Transverse colon (tissue), 3 donors: ENCODE data around the gene RFX6.

Experiments
- EP300 ChIP-seq: sonication (generic); formaldehyde crosslinking; IDR thresholded peaks from one replicate; pipeline ENCODE4 v1.6.1; 2017; ENCODE audit warnings: antibody characterized with exemption, low read depth
- POLR2A ChIP-seq: fragments of 450-650 bp; IDR thresholded peaks from one replicate; pipeline ENCODE4 v1.6.1; 2016; ENCODE audit warnings: antibody characterized with exemption, mild to moderate bottlenecking, moderate library complexity
- TF ChIP-seq, protein P1 (sequence below), 5 experiments: fragments of 200-600 bp in 3 of 5; fragments of 450-650 bp in 2 of 5; sonication (generic) in 3 of 5; IDR thresholded peaks; 1 replicate in 2 of 5; 2 replicates in 3 of 5; pipeline ENCODE4 v1.5.1; 2016 to 2017; ENCODE audit warnings: antibody characterized with exemption in 5 of 5, inconsistent platforms in 3 of 5, mild to moderate bottlenecking in 2 of 5, moderate library complexity in 1 of 5

DNA sequence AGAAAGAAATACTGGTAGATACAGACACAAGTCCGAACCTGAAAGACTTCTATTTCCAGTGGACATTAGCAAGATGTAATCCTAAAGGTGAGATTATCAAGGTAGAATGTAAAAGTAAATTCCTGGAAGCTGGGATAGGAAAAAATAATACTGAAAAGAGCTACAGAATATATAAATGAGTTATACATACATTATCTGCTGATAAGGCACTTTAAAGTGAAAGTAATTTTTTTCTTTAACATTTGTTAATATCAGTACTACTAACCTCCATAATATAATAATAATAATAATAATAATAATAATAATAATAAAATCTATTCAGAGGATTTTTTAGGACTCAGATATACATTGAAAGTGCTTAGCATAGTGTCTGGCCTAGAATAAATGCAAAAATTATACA lies 102.5 kb downstream of the RFX6 start:
- TF ChIP-seq EP300 (no peak), POLR2A (no peak)
- TF ChIP-seq, protein P1, sequence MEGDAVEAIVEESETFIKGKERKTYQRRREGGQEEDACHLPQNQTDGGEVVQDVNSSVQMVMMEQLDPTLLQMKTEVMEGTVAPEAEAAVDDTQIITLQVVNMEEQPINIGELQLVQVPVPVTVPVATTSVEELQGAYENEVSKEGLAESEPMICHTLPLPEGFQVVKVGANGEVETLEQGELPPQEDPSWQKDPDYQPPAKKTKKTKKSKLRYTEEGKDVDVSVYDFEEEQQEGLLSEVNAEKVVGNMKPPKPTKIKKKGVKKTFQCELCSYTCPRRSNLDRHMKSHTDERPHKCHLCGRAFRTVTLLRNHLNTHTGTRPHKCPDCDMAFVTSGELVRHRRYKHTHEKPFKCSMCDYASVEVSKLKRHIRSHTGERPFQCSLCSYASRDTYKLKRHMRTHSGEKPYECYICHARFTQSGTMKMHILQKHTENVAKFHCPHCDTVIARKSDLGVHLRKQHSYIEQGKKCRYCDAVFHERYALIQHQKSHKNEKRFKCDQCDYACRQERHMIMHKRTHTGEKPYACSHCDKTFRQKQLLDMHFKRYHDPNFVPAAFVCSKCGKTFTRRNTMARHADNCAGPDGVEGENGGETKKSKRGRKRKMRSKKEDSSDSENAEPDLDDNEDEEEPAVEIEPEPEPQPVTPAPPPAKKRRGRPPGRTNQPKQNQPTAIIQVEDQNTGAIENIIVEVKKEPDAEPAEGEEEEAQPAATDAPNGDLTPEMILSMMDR (IDR thresholded peaks at IDR 0.05): no peak
